GM23338 (cell line): ENCODE results near the gene KRTAP1-4. TPM values are rescaled to one million over a fixed set of nuclear protein-coding genes. Genes with fewer than 3 reads are reported as not detected.

Experiments used
- ATAC-seq: fragments of 200-7000 bp; cut with Tn5 transposase; 3 replicates; pipeline ENCODE4 v1.9.1; 2020
- DNase-seq: peaks from one replicate; pipeline ENCODE4 v3.0.0-alpha.2; 2015; ENCODE audit warnings: low spot score
- H2AFZ ChIP-seq: fragments of 200-600 bp; sonication (generic); 2 replicates; pipeline ENCODE4 v1.8.0; 2016; ENCODE audit warnings: antibody characterized with exemption, mild to moderate bottlenecking, moderate library complexity
- H3F3A ChIP-seq: fragments of 200-600 bp; sonication (generic); replicated peaks from 2 replicates; pipeline ENCODE4 v1.8.0; 2017; ENCODE audit warnings: antibody characterized with exemption, mixed run types, low read depth
- H3K27ac ChIP-seq: fragments of 200-600 bp; sonication (generic); 2 replicates; pipeline ENCODE4 v1.6.1; 2016; ENCODE audit warnings: low read depth
- H3K27me3 ChIP-seq: fragments of 200-600 bp; sonication (generic); 2 replicates; pipeline ENCODE4 v1.8.0; 2016; ENCODE audit warnings: mild to moderate bottlenecking, mixed run types, moderate library complexity; ENCODE audit not compliant: insufficient read depth
- H3K36me3 ChIP-seq: fragments of 200-600 bp; sonication (generic); 2 replicates; pipeline ENCODE4 v1.8.0; 2016; ENCODE audit warnings: mild to moderate bottlenecking; ENCODE audit not compliant: insufficient read depth
- H3K4me1 ChIP-seq: fragments of 200-600 bp; sonication (generic); 2 replicates; pipeline ENCODE4 v1.8.0; 2016; ENCODE audit warnings: mild to moderate bottlenecking, moderate library complexity; ENCODE audit not compliant: insufficient read depth
- H3K4me2 ChIP-seq: fragments of 200-600 bp; sonication (generic); 2 replicates; pipeline ENCODE4 v1.7.1; 2017; ENCODE audit warnings: mixed run types
- H3K4me3 ChIP-seq: fragments of 200-600 bp; sonication (generic); 2 replicates; pipeline ENCODE4 v1.6.1; 2016; ENCODE audit warnings: mixed run types
- H3K79me2 ChIP-seq: fragments of 200-600 bp; sonication (generic); replicated peaks from 2 replicates; pipeline ENCODE4 v1.8.0; 2017; ENCODE audit warnings: mild to moderate bottlenecking; ENCODE audit not compliant: insufficient read depth
- H3K9me2 ChIP-seq: fragments of 200-600 bp; sonication (generic); 2 replicates; pipeline ENCODE4 v1.8.0; 2017; ENCODE audit not compliant: insufficient read depth
- H4K20me1 ChIP-seq: fragments of 200-600 bp; sonication (generic); replicated peaks from 2 replicates; pipeline ENCODE4 v1.8.0; 2017; ENCODE audit warnings: mild to moderate bottlenecking; ENCODE audit not compliant: insufficient read depth
- H3K27ac Mint-ChIP-seq: 2 replicates; pipeline ENCODE4 v1.8.0; 2020; ENCODE audit warnings: inconsistent platforms, mild to moderate bottlenecking, moderate library complexity, mixed read lengths
- H3K27me3 Mint-ChIP-seq: 3 replicates; pipeline ENCODE4 v1.8.0; 2022; ENCODE audit warnings: low read depth, mild to moderate bottlenecking, moderate library complexity, mixed read lengths, inconsistent platforms; ENCODE audit not compliant: insufficient read depth, poor library complexity
- H3K36me3 Mint-ChIP-seq: 3 replicates; pipeline ENCODE4 v1.8.0; 2021; ENCODE audit warnings: low read depth, mild to moderate bottlenecking, inconsistent platforms, moderate library complexity, mixed read lengths
- H3K4me1 Mint-ChIP-seq: 3 replicates; pipeline ENCODE4 v1.8.0; 2020; ENCODE audit warnings: mild to moderate bottlenecking, inconsistent platforms, mixed read lengths
- H3K4me3 Mint-ChIP-seq: 3 replicates; pipeline ENCODE4 v1.8.0; 2021; ENCODE audit warnings: moderate library complexity, mild to moderate bottlenecking, inconsistent platforms, mixed read lengths
- H3K9me3 Mint-ChIP-seq: 3 replicates; pipeline ENCODE4 v1.8.0; 2020; ENCODE audit warnings: moderate library complexity, mild to moderate bottlenecking, inconsistent platforms, mixed read lengths
- CREB1 ChIP-seq: fragments of 250-450 bp; sonication (Bioruptor Pico); IDR thresholded peaks from 2 replicates; pipeline ENCODE4 v1.5.0; 2020; ENCODE audit warnings: low read depth, mild to moderate bottlenecking, moderate library complexity
- EZH2 ChIP-seq: fragments of 200-600 bp; sonication (generic); IDR thresholded peaks from one replicate; pipeline ENCODE4 v1.8.0; 2017; ENCODE audit warnings: antibody characterized with exemption, mild to moderate bottlenecking, low read depth; ENCODE audit not compliant: unreplicated experiment
- EZH2phosphoT487 ChIP-seq: fragments of 200-600 bp; sonication (generic); IDR thresholded peaks from one replicate; pipeline ENCODE4 v1.8.1; 2018; ENCODE audit warnings: antibody characterized with exemption; ENCODE audit not compliant: unreplicated experiment
- NANOG ChIP-seq: IDR thresholded peaks from 2 replicates; pipeline ENCODE4 v1.6.1; 2016; ENCODE audit warnings: antibody characterized with exemption, borderline replicate concordance
- POLR2AphosphoS5 ChIP-seq: IDR thresholded peaks from 2 replicates; pipeline ENCODE4 v1.6.1; 2016; ENCODE audit warnings: antibody characterized with exemption, low read depth
- STAT1 ChIP-seq: IDR thresholded peaks from one replicate; pipeline ENCODE4 v1.6.1; 2016; ENCODE audit warnings: antibody characterized with exemption; ENCODE audit not compliant: unreplicated experiment
- ZNF331 ChIP-seq: fragments of 250-450 bp; sonication (Bioruptor Pico); IDR thresholded peaks from 2 replicates; pipeline ENCODE4 v1.5.0; 2020; ENCODE audit warnings: low read depth, mild to moderate bottlenecking, moderate library complexity
- polyA plus RNA-seq: library from polyadenylated mRNA; unstranded; fragments of >200 nt; fragmentation: Nextera tagmentation; extraction: Ambion mirVana; gene quantifications from 2 replicates; pipeline ENCODE4 v1.2.1, GENCODE V29; 2016
- total RNA-seq: library from RNA; depleted of rRNA; stranded (reverse); fragments of >200 nt; shearing (Covaris generic); gene quantifications from 2 replicates; pipeline ENCODE4 v1.2.3, GENCODE V29; 2014
- TF ChIP-seq, protein P1 (sequence below): fragments of 250-450 bp; sonication (Bioruptor Pico); IDR thresholded peaks from 2 replicates; pipeline ENCODE4 v1.5.0; 2020; ENCODE audit warnings: mild to moderate bottlenecking, moderate library complexity
- TF ChIP-seq, protein P2 (sequence below): IDR thresholded peaks from one replicate; pipeline ENCODE4 v1.6.1; 2018; ENCODE audit warnings: antibody characterized with exemption; ENCODE audit not compliant: unreplicated experiment
- TF ChIP-seq, protein P3 (sequence below), 2 experiments: fragments of 200-600 bp in 1 of 2; sonication (generic) in 1 of 2; conservative IDR thresholded peaks; 2 replicates each; pipeline versions ENCODE4 v1.5.1 to v1.6.1; 2016 to 2017; ENCODE audit warnings: antibody characterized with exemption in 2 of 2, low read depth in 2 of 2, mild to moderate bottlenecking in 2 of 2, moderate library complexity in 1 of 2

Gene KRTAP1-4
- total and polyA plus RNA-seq, 2 experiments from 2014 or later: not detected

DNA sequence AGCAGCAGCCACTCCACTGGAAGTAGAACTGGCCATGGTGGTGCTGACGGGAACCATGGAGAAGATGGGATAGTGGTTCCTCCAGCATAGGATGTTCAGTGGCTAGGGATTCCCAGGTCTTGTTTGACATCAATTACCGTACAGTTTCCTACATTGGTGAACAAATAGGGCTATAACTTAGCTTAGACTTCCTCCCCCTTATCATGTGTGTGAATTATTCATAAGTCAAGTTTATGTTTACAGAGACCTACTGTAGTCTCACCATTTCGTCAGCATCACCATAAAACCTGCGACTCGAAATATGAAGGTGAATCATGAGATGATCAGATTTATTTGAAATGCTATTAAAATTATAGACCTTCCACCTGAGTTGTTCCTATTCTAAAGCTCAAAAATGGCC lies 28.7 kb upstream of the KRTAP1-4 start:
- Histone ChIP-seq H3K4me3 (no peak overlapping the region), H3K27me3 (no peaks in the 10 kb centered on the region), H4K20me1 (no peaks in the 10 kb centered on the region), H2AFZ (no peak overlapping the region), H3K36me3 (no peaks in the 10 kb centered on the region), H3K79me2 (no peaks in the 10 kb centered on the region), H3F3A (no peaks in the 10 kb centered on the region), H3K27ac (no peak overlapping the region), H3K9me2 (no peaks in the 10 kb centered on the region), H3K4me2 (no peak overlapping the region), H3K4me1 (0 out of 2 replicates have a peak, but pooled peaks cover 6% of the 10 kb centered on the region)
- Mint-ChIP-seq H3K4me3 (no peak overlapping the region), H3K9me3 (peaks cover 3% of the 10 kb centered on the region; the same call in 1 of the 3 replicates), H3K4me1 (peaks cover 6% of the 10 kb centered on the region), H3K27ac (no peak overlapping the region), H3K27me3 (no peaks in the 10 kb centered on the region), H3K36me3 (0 out of 3 replicates have a peak, but pooled peaks cover under 1% of the 10 kb centered on the region)
- DNase-seq: no peak
- TF ChIP-seq STAT1 (no peak), EZH2 (no peak), POLR2AphosphoS5 (no peak), ZNF331 (no peak)
- ATAC-seq: no peak

DNA sequence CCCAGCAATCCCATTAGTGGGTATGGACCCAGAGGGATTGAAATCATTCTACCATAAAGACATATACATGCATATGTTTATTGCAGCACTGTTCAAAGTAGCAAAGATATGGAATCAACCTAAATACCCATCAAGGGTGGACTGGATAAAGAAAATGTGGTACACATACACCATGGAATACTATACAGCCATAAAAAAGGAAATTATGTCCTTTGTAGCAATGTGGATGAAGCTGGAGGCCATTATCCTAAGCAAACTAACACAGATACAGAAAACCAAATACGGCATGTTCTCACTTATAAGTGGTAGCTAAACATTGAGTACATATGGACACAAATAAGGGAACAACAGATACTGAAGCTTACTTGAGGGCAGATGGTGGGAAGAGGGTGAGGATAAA lies 27.6 kb upstream of the KRTAP1-4 start:
- no peak for ATAC-seq
- Histone ChIP-seq H2AFZ (no peak overlapping the region), H3K9me2 (no peaks in the 10 kb centered on the region)
- TF ChIP-seq NANOG (no peak), CREB1 (no peak), POLR2AphosphoS5 (no peak), STAT1 (no peak), EZH2phosphoT487 (no peak), ZNF331 (no peak)
- TF ChIP-seq, protein P1, sequence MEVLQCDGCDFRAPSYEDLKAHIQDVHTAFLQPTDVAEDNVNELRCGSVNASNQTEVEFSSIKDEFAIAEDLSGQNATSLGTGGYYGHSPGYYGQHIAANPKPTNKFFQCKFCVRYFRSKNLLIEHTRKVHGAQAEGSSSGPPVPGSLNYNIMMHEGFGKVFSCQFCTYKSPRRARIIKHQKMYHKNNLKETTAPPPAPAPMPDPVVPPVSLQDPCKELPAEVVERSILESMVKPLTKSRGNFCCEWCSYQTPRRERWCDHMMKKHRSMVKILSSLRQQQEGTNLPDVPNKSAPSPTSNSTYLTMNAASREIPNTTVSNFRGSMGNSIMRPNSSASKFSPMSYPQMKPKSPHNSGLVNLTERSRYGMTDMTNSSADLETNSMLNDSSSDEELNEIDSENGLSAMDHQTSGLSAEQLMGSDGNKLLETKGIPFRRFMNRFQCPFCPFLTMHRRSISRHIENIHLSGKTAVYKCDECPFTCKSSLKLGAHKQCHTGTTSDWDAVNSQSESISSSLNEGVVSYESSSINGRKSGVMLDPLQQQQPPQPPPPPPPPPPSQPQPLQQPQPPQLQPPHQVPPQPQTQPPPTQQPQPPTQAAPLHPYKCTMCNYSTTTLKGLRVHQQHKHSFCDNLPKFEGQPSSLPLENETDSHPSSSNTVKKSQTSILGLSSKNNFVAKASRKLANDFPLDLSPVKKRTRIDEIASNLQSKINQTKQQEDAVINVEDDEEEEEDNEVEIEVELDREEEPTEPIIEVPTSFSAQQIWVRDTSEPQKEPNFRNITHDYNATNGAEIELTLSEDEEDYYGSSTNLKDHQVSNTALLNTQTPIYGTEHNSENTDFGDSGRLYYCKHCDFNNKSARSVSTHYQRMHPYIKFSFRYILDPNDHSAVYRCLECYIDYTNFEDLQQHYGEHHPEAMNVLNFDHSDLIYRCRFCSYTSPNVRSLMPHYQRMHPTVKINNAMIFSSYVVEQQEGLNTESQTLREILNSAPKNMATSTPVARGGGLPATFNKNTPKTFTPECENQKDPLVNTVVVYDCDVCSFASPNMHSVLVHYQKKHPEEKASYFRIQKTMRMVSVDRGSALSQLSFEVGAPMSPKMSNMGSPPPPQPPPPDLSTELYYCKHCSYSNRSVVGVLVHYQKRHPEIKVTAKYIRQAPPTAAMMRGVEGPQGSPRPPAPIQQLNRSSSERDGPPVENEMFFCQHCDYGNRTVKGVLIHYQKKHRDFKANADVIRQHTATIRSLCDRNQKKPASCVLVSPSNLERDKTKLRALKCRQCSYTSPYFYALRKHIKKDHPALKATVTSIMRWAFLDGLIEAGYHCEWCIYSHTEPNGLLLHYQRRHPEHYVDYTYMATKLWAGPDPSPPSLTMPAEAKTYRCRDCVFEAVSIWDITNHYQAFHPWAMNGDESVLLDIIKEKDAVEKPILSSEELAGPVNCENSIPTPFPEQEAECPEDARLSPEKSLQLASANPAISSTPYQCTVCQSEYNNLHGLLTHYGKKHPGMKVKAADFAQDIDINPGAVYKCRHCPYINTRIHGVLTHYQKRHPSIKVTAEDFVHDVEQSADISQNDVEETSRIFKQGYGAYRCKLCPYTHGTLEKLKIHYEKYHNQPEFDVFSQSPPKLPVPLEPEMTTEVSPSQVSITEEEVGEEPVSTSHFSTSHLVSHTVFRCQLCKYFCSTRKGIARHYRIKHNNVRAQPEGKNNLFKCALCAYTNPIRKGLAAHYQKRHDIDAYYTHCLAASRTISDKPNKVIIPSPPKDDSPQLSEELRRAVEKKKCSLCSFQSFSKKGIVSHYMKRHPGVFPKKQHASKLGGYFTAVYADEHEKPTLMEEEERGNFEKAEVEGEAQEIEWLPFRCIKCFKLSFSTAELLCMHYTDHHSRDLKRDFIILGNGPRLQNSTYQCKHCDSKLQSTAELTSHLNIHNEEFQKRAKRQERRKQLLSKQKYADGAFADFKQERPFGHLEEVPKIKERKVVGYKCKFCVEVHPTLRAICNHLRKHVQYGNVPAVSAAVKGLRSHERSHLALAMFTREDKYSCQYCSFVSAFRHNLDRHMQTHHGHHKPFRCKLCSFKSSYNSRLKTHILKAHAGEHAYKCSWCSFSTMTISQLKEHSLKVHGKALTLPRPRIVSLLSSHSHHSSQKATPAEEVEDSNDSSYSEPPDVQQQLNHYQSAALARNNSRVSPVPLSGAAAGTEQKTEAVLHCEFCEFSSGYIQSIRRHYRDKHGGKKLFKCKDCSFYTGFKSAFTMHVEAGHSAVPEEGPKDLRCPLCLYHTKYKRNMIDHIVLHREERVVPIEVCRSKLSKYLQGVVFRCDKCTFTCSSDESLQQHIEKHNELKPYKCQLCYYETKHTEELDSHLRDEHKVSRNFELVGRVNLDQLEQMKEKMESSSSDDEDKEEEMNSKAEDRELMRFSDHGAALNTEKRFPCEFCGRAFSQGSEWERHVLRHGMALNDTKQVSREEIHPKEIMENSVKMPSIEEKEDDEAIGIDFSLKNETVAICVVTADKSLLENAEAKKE (CRISPR knock-in tag): no peak
- TF ChIP-seq, protein P2, sequence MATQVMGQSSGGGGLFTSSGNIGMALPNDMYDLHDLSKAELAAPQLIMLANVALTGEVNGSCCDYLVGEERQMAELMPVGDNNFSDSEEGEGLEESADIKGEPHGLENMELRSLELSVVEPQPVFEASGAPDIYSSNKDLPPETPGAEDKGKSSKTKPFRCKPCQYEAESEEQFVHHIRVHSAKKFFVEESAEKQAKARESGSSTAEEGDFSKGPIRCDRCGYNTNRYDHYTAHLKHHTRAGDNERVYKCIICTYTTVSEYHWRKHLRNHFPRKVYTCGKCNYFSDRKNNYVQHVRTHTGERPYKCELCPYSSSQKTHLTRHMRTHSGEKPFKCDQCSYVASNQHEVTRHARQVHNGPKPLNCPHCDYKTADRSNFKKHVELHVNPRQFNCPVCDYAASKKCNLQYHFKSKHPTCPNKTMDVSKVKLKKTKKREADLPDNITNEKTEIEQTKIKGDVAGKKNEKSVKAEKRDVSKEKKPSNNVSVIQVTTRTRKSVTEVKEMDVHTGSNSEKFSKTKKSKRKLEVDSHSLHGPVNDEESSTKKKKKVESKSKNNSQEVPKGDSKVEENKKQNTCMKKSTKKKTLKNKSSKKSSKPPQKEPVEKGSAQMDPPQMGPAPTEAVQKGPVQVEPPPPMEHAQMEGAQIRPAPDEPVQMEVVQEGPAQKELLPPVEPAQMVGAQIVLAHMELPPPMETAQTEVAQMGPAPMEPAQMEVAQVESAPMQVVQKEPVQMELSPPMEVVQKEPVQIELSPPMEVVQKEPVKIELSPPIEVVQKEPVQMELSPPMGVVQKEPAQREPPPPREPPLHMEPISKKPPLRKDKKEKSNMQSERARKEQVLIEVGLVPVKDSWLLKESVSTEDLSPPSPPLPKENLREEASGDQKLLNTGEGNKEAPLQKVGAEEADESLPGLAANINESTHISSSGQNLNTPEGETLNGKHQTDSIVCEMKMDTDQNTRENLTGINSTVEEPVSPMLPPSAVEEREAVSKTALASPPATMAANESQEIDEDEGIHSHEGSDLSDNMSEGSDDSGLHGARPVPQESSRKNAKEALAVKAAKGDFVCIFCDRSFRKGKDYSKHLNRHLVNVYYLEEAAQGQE: no peak
- TF ChIP-seq, protein P3, sequence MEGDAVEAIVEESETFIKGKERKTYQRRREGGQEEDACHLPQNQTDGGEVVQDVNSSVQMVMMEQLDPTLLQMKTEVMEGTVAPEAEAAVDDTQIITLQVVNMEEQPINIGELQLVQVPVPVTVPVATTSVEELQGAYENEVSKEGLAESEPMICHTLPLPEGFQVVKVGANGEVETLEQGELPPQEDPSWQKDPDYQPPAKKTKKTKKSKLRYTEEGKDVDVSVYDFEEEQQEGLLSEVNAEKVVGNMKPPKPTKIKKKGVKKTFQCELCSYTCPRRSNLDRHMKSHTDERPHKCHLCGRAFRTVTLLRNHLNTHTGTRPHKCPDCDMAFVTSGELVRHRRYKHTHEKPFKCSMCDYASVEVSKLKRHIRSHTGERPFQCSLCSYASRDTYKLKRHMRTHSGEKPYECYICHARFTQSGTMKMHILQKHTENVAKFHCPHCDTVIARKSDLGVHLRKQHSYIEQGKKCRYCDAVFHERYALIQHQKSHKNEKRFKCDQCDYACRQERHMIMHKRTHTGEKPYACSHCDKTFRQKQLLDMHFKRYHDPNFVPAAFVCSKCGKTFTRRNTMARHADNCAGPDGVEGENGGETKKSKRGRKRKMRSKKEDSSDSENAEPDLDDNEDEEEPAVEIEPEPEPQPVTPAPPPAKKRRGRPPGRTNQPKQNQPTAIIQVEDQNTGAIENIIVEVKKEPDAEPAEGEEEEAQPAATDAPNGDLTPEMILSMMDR (conservative IDR thresholded peaks at IDR 0.05; ENCODE audit: low read depth in 2 of 2): no peak

More for the DNA sequence above, 27.6 kb upstream of the KRTAP1-4 start:
- Histone ChIP-seq H3K4me3 (no peak overlapping the region), H3K27me3 (no peaks in the 10 kb centered on the region), H3K4me1 (0 out of 2 replicates have a peak, but pooled peaks cover 6% of the 10 kb centered on the region), H3K27ac (no peak overlapping the region), H3K36me3 (no peaks in the 10 kb centered on the region), H3F3A (no peaks in the 10 kb centered on the region), H4K20me1 (no peaks in the 10 kb centered on the region), H3K79me2 (no peaks in the 10 kb centered on the region), H3K4me2 (no peak overlapping the region)
- H3K4me1 Mint-ChIP-seq: peaks cover 6% of the 10 kb centered on the region
- H3K4me3 Mint-ChIP-seq: no peak overlapping the region
- 0 out of 3 replicates have a peak, but pooled peaks cover 3% of the 10 kb centered on the region for H3K36me3 Mint-ChIP-seq
- H3K9me3 Mint-ChIP-seq: peaks cover 6% of the 10 kb centered on the region; the same call in 1 of the 3 replicates
- H3K27me3 Mint-ChIP-seq: no peaks in the 10 kb centered on the region
- DNase-seq: no peak
- no peak overlapping the region for H3K27ac Mint-ChIP-seq
